Liver (tissue), 3 donors: ENCODE data around the gene FAM168B.

Experiments used
- CTCF ChIP-seq: fragments of 150-350 bp; IDR thresholded peaks from 2 replicates; pipeline ENCODE4 v1.5.1; 2017; ENCODE audit warnings: improper control_type of control experiment, low read depth, low read length; ENCODE audit not compliant: missing input control
- EGR1 ChIP-seq, 2 donors: IDR thresholded peaks; 2 replicates each; pipeline ENCODE4 v1.6.1; 2016 to 2018; ENCODE audit warnings: antibody characterized with exemption in 2 of 2, low read depth in 2 of 2
- FOXA1 ChIP-seq: IDR thresholded peaks from 2 replicates; pipeline ENCODE4 v1.6.1; 2016; ENCODE audit warnings: antibody characterized with exemption
- GABPA ChIP-seq, 2 donors: IDR thresholded peaks in 1 of 2; conservative IDR thresholded peaks in 1 of 2; 2 replicates each; pipeline ENCODE4 v1.6.1; 2016; ENCODE audit warnings: antibody characterized with exemption in 2 of 2, mild to moderate bottlenecking in 1 of 2, moderate library complexity in 1 of 2
- JUND ChIP-seq, 2 donors: IDR thresholded peaks; 2 replicates each; pipeline ENCODE4 v1.6.1; 2016; ENCODE audit warnings: antibody characterized with exemption in 2 of 2
- MAX ChIP-seq: IDR thresholded peaks from 2 replicates; pipeline ENCODE4 v1.6.1; 2016; ENCODE audit warnings: antibody characterized with exemption
- RAD21 ChIP-seq, 2 donors: IDR thresholded peaks; 2 replicates each; pipeline ENCODE4 v1.6.1; 2016; ENCODE audit warnings: antibody characterized with exemption in 2 of 2, mild to moderate bottlenecking in 2 of 2
- donor health status: healthy.
- donor health status: healthy.

- TF ChIP-seq CTCF (no peak), MAX (no peak), JUND (IDR thresholded peaks at IDR 0.05) (no peak), RAD21 (IDR thresholded peaks at IDR 0.05) (no peak), GABPA (IDR thresholded peaks at IDR 0.05 in 1 of 2, conservative IDR thresholded peaks at IDR 0.05 in 1 of 2) (no peak), FOXA1 (no peak), EGR1 (IDR thresholded peaks at IDR 0.05; ENCODE audit: low read depth in 2 of 2) (no peak)
Measured at GRCh38 chr2:131121464-131121863, 28.2 kb upstream of the FAM168B start.
